Right renal cortex interstitium (tissue), 3 donors: Measurements from ENCODE around the gene RNU2-1. TPM values are rescaled to one million over a fixed set of nuclear protein-coding genes. Genes with fewer than 3 reads are reported as not detected.
"Not testable (repeated sequence)": the region's sequence is repeated elsewhere in the genome, so short reads cannot be mapped to it uniquely, and the experiment has no call there.

Source experiments
- DNase-seq, 3 donors: peaks; one replicate each; pipeline ENCODE4 v3.0.0-alpha.2; 2013; ENCODE audit warnings: low read depth in 3 of 3, low spot score in 2 of 3
- polyA plus RNA-seq, 3 donors: library from polyadenylated mRNA; unstranded; fragments of 120-200 nt; gene quantifications; one replicate each; pipeline ENCODE4 v1.2.1, GENCODE V29; 2013; ENCODE audit not compliant: insufficient read length in 3 of 3

RNU2-1 gene
- polyA plus RNA-seq: 1 to 10 TPM in 1 of 3 donors, not detected in 2; 1.1 TPM

DNA sequence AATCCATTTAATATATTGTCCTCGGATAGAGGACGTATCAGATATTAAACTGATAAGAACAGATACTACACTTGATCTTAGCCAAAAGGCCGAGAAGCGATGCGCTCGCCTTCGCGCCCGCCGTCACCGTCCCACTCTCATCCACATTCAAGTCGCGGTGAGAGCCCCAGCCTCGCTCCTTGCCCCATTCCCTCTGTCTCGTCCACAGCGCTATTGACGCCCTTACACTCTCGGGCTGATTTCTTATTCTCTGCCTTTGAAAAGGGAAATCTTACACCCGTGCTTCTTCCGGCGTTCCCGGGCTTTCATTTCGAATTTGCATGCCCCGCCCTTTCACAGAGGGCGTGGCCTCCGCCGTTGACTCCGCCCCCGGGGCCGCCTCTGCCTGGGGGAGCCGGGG is at the start of gene RNU2-1:
Gene RNU2-1, minus strand, starts transcription at position 101 of the 400 bp plus-strand sequence.
- DNase-seq: not testable (repeated sequence)

DNA sequence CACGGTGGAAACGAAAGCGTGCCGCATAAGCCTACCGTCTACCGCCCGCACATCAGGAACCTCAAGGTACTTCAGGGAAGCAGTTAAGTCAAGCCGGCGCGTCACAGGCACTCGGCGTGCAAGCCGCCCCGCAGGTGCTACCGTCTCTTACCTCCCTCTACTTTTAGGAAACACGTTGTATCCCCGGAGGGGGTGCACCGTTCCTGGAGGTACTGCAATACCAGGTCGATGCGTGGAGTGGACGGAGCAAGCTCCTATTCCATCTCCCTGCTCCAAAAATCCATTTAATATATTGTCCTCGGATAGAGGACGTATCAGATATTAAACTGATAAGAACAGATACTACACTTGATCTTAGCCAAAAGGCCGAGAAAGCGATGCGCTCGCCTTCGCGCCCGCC is 39.1 kb upstream of the RNU2-1 start:
- not testable (repeated sequence) for DNase-seq

- not testable (repeated sequence) for DNase-seq
Measured at GRCh38 chr17:43272483-43272882, 38.7 kb upstream of the RNU2-1 start.

- DNase-seq: not testable (repeated sequence)
Measured at GRCh38 chr17:43270552-43271504, 37.1 kb upstream of the RNU2-1 start.

GRCh38 chr17:43246456-43246855 is 12.7 kb upstream of the RNU2-1 start:
- not testable (repeated sequence) for DNase-seq

DNA sequence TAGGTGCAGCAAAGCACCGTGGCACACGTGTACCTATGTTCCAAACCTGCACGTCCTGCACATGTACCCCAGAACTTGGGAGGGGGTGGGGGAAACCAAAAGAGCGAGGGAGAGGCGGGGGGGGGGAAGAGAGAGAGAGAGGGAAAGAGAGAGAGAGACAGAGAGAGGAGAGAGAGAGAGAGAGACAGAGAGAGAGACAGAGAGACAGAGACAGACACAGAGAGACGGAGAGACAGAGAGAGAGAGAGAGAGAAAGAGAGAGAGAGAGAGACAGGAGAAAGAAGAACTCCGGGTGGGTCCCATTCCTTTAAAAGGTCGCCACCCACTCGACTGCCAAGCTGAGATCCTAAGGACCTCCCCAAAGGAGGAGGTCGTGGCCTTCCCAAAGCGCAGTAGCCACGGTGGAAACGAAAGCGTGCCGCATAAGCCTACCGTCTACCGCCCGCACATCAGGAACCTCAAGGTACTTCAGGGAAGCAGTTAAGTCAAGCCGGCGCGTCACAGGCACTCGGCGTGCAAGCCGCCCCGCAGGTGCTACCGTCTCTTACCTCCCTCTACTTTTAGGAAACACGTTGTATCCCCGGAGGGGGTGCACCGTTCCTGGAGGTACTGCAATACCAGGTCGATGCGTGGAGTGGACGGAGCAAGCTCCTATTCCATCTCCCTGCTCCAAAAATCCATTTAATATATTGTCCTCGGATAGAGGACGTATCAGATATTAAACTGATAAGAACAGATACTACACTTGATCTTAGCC is 7.0 kb upstream of the RNU2-1 start:
- DNase-seq: not testable (repeated sequence)

- not testable (repeated sequence) for DNase-seq
Measured at GRCh38 chr17:43239597-43239996, 5.8 kb upstream of the RNU2-1 start.

DNA sequence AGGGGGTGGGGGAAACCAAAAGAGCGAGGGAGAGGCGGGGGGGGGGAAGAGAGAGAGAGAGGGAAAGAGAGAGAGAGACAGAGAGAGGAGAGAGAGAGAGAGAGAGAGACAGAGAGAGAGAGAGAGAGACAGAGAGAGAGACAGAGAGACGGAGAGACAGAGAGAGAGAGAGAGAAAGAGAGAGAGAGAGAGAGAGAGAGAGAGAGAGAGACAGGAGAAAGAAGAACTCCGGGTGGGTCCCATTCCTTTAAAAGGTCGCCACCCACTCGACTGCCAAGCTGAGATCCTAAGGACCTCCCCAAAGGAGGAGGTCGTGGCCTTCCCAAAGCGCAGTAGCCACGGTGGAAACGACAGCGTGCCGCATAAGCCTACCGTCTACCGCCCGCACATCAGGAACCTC is 514 bp downstream of the RNU2-1 start:
- not testable (repeated sequence) for DNase-seq

DNA sequence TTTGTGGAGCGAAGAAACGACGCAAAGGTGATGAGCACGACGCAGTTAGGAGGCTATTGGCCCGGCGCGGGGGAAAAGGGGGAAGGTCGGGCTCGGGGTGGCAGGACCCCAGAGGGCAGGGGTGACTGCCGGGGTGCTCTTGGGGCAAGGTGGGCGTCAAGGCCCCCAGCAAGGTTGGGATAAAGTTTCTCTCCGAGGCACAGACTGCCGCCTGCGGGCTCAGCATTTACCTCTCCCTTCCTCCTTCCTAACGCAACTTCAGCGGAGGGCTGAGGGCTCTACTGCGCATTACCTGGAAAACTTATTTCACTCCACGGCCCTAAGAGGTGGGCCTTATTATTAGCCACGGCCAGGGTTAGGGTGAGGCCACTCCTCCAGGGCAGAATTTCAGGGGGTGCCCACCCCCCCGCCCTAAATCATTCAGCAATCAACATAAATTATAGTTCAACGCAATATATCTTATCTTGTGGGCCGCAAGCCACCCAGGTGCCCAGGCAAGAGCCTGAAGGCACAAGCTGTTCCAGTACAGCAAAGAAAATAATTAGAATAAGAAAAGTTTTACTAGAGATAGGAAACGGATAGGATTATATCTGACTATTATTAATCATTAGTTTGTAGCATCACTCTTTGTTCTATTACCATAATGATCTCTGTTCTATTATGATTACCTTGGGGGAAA is 1.6 kb downstream of the RNU2-1 start:
- DNase-seq: not testable (repeated sequence)

GRCh38 chr17:43231205-43232020 is 2.4 kb downstream of the RNU2-1 start:
- not testable (repeated sequence) for DNase-seq

DNA sequence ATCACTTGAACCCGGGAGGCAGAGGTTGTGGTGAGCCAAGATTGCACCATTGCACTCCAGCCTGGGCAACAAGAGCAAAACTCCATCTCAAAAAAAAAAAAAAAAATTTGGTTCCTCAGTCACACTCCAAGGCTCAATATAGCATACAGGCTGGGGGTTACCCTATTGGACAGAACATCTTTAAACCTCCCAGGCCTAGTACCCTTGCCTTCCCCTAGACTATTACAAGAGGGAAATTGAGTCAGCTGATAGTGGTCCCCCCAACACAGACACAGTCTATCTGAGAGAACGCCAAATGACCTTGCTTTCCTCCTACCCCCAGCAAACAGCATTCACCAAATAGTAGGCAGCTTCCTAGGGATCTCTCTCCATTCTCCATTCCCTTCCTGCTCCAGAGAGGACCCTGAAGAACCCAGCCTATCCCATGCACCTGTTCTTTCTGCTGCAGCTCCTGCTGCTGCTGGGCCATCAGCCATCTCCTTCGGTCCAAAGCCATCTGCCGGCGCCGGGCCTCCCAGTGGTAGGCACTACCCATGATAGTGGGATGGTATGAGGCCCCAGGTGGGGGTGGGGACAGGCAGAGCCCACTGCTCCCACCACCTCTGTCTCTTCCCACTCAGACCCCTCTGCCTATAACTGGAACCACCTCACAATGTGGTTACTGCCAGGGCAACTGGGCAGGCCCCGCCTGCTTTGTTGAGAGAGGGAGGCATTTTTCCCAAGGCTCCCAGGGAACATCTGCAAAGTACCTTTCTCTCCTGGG is 5.6 kb downstream of the RNU2-1 start, which contains the start of gene CCDC200:
Gene CCDC200, minus strand, starts transcription at position 604 of the 763 bp plus-strand sequence. Its CDS starts 69 bp downstream, at position 535.
- not testable (repeated sequence) for DNase-seq

- no peak for DNase-seq
Measured at GRCh38 chr17:43226393-43226792, 7.4 kb downstream of the RNU2-1 start.

DNA sequence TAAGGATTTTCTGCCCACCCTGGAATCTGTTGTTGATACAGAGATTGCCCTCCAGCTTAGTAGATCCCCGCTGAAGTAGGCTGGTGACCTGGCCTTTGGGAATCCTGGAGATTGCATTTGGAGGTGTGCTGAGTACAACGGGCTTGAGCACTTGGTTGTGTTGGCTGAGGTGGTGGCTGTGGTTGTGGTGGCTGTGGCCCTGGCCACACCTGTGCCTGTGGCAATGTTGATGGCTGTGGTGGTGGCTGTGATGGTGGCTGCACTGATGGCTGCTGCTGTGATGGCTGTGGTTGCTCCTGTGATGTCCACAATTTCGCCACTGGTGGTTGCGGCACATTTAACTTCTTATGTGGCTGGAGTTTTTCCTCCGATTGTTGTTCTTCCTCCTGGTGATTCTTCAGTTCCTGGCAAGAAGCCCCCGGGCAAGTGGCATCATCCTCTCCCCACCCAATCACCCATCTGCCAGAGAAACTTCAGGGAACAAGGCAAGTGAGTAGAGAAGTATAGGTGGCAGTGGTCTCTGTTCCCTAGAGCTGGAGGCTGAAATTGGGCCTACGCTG is 9.6 kb downstream of the RNU2-1 start:
- no peak for DNase-seq

DNA sequence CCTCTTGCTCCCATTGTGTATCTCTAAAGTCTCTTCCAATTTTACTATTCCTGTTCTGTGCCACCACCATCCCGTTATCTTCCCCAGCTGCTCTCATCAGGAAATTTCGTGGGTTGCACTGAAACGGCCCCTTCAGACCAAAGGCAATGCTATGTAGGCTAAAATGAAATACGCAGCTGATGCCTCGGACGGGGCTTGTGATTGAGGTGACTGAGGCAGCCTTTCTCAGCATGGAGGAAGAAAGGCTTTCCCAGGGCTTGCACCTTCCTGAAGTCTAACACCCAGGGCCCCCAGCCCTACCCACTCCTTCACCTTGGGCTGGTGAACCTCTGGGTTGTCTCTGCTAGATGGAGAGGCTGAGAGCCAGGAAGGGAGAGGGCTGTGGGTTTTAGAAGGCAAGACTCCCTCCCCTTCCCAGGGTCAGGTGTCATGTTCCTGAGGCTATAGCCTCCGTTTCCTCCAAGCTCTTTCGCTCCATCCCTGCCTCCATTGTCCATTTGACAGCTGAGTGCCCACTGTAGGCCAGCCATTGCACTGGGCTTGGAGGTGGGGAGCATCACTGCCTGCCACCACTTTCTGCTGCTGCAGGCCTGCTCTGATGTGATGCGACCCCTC is 13.2 kb downstream of the RNU2-1 start:
- no peak for DNase-seq

DNA sequence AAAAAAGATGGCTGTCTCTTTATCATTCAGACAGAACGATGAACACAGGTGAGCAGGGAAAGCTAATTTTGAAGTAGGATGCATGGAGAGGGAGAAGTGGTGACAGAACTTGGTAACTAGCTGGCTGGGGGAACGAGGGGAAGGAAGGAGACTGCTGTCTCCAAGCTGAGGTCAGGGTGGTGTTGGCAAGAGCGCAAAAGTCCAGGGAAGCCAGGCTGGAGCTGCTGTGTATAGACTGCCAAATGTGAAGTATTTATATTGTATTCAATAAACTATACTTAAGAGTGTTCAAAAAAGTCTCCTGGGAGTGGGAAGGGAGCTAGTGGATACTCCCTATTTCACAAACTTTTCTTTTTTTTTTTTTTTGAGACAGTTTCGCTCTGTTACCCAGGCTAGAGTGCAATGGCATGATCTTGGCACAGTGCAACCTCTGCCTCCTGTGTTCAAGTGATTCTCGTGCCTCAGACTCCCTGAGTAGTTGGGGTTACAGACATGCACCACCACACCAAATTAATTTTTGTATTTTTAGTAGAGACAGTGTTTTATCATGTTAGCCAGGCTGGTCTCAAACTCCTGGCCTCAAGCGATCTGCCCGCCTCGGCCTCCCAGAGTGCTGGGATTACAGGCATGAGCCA is 13.9 kb downstream of the RNU2-1 start:
- no peak for DNase-seq

- no peak for DNase-seq
Measured at GRCh38 chr17:43219001-43219400, 14.8 kb downstream of the RNU2-1 start.

- DNase-seq: no peak
Measured at GRCh38 chr17:43217614-43218087, 16.1 kb downstream of the RNU2-1 start.
